RWPE2 (cell line): Measurements from ENCODE around the gene THRB.

Experiments
- ATAC-seq: fragments of 200-7000 bp; cut with Tn5 transposase; 3 replicates; pipeline ENCODE4 v1.9.1; 2021; ENCODE audit warnings: low read depth
- DNase-seq: peaks from one replicate; pipeline ENCODE4 v3.0.0-alpha.2; 2020; ENCODE audit warnings: low spot score
- H3K27ac ChIP-seq: fragments of 450-650 bp; 2 replicates; pipeline ENCODE4 v1.5.1; 2017; ENCODE audit warnings: mild to moderate bottlenecking; ENCODE audit not compliant: poor library complexity, severe bottlenecking
- H3K27me3 ChIP-seq: fragments of 250-450 bp; sonication (Bioruptor Pico); 2 replicates; pipeline ENCODE4 v1.5.1; 2021; ENCODE audit warnings: mild to moderate bottlenecking, moderate library complexity; ENCODE audit not compliant: insufficient read depth, poor library complexity, severe bottlenecking
- H3K36me3 ChIP-seq: fragments of 250-450 bp; sonication (Bioruptor Pico); 2 replicates; pipeline ENCODE4 v1.5.1; 2020; ENCODE audit warnings: low read depth, mild to moderate bottlenecking, moderate library complexity
- H3K4me1 ChIP-seq: fragments of 250-450 bp; sonication (Bioruptor Pico); 2 replicates; pipeline ENCODE4 v1.5.1; 2021; ENCODE audit warnings: mild to moderate bottlenecking, moderate library complexity; ENCODE audit not compliant: insufficient read depth, poor library complexity, severe bottlenecking
- H3K4me3 ChIP-seq: fragments of 250-450 bp; sonication (Bioruptor Pico); 2 replicates; pipeline ENCODE4 v1.5.1; 2021; ENCODE audit warnings: mild to moderate bottlenecking, moderate library complexity; ENCODE audit not compliant: severe bottlenecking
- H3K9me3 ChIP-seq: fragments of 250-450 bp; sonication (Bioruptor Pico); 2 replicates; pipeline ENCODE4 v1.5.1; 2021; ENCODE audit warnings: mild to moderate bottlenecking, moderate library complexity; ENCODE audit not compliant: severe bottlenecking
- TF ChIP-seq, protein P1 (sequence below): fragments of 450-650 bp; IDR thresholded peaks from one replicate; pipeline ENCODE4 v1.5.1; 2017; ENCODE audit warnings: mild to moderate bottlenecking, moderate library complexity; ENCODE audit not compliant: poor library complexity, severe bottlenecking

The THRB gene

DNA sequence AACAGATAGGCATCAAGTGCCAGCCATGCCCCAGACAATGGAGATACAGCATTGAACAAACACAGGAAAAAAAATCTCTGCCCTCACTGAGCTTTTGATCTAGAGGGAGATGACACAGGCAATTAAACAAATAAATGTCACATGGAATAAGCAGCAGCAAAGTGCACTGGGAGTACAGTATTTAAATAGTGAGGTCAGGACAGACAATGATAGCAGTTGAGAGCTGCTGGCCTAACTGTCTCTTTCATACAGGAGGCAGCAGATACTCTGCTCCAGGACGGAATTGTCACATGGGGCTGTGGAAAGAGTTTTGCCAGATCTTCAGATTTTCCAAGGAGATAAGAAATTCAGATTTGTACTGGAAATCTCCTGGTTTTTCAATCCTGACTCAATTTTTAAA lies 241.3 kb downstream of the THRB start:
- no peak overlapping the region for H3K4me3 ChIP-seq
- TF ChIP-seq, protein P1, sequence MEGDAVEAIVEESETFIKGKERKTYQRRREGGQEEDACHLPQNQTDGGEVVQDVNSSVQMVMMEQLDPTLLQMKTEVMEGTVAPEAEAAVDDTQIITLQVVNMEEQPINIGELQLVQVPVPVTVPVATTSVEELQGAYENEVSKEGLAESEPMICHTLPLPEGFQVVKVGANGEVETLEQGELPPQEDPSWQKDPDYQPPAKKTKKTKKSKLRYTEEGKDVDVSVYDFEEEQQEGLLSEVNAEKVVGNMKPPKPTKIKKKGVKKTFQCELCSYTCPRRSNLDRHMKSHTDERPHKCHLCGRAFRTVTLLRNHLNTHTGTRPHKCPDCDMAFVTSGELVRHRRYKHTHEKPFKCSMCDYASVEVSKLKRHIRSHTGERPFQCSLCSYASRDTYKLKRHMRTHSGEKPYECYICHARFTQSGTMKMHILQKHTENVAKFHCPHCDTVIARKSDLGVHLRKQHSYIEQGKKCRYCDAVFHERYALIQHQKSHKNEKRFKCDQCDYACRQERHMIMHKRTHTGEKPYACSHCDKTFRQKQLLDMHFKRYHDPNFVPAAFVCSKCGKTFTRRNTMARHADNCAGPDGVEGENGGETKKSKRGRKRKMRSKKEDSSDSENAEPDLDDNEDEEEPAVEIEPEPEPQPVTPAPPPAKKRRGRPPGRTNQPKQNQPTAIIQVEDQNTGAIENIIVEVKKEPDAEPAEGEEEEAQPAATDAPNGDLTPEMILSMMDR: no peak
- no peaks in the 10 kb centered on the region for H3K36me3 ChIP-seq
- no peaks in the 10 kb centered on the region for H3K9me3 ChIP-seq
- peaks cover 3% of the 10 kb centered on the region for H3K4me1 ChIP-seq
- no peak overlapping the region for H3K27ac ChIP-seq
- DNase-seq (no peak), ATAC-seq (no peak)
- H3K27me3 ChIP-seq: no peaks in the 10 kb centered on the region

DNA sequence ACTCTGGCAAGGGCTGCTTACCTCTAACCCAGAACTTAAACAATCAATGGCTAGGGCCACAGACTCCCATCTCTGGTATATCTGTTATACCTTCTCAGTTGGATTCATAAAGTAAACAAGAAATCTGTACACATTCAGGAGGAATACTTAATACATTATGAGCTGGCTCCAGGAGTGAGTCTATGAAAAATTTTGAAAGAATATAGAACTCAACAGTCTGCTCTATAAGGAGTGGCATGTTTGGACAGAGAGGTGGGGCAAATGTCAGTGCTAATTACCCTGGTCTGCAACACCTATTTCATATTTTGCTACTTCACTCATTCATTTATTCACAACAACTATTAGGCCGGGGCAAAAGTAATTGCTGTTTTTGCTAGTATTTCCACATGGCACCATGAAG lies 245.1 kb downstream of the THRB start:
- H3K27ac ChIP-seq: no peak overlapping the region
- H3K9me3 ChIP-seq: no peaks in the 10 kb centered on the region
- ATAC-seq (no peak), DNase-seq (no peak)
- H3K4me3 ChIP-seq: no peak overlapping the region
- H3K4me1 ChIP-seq: peaks cover 1% of the 10 kb centered on the region
- TF ChIP-seq, protein P1: no peak
- no peaks in the 10 kb centered on the region for H3K27me3 ChIP-seq
- no peaks in the 10 kb centered on the region for H3K36me3 ChIP-seq

DNA sequence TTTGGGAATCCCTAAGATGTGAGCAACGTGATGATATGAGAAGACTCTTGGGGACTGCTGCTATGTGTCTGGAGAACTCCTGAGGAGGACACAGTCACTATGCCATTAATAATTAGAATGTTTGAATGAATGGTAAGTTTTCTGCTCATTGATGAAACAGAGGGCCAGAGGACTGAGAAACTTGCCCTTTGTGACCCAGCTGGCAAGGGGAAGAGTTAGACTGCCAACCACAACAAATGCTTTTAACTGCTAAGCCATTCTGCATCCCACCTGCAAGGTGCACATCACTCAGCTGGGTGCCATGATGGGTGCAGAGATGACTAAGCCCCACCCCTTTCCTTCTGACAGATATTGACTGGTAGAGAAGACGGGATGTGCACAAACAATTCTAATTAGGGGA lies 249.6 kb downstream of the THRB start:
- Histone ChIP-seq H3K27ac (no peak overlapping the region), H3K4me1 (peaks cover 10% of the 10 kb centered on the region), H3K36me3 (no peaks in the 10 kb centered on the region), H3K27me3 (no peaks in the 10 kb centered on the region), H3K9me3 (no peaks in the 10 kb centered on the region), H3K4me3 (no peak overlapping the region)
- TF ChIP-seq, protein P1: no peak
- DNase-seq (no peak), ATAC-seq (no peak)

DNA sequence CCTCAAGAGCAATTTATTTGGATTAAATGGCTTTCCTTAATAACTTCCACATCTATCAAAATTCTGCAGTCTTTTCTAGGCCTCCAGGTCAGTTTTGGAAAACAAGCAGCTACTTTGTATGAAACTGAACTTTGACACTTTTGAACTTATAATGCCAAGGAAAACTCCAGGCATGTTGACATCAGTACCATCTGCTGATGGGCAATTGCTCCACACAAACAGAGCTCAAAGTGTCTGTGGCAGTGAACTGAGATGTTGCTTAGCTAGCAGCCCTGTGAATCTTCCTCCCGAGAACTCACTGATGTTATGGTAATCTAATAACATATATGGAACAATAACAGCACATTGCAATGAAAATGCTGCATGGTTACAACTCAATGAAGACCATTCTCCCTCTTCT lies 250.2 kb downstream of the THRB start:
- Histone ChIP-seq H3K4me3 (no peak overlapping the region), H3K27ac (no peak overlapping the region), H3K27me3 (no peaks in the 10 kb centered on the region), H3K36me3 (no peaks in the 10 kb centered on the region), H3K4me1 (peaks cover 10% of the 10 kb centered on the region), H3K9me3 (no peaks in the 10 kb centered on the region)
- no peak for ATAC-seq
- TF ChIP-seq, protein P1: no peak
- DNase-seq: no peak

DNA sequence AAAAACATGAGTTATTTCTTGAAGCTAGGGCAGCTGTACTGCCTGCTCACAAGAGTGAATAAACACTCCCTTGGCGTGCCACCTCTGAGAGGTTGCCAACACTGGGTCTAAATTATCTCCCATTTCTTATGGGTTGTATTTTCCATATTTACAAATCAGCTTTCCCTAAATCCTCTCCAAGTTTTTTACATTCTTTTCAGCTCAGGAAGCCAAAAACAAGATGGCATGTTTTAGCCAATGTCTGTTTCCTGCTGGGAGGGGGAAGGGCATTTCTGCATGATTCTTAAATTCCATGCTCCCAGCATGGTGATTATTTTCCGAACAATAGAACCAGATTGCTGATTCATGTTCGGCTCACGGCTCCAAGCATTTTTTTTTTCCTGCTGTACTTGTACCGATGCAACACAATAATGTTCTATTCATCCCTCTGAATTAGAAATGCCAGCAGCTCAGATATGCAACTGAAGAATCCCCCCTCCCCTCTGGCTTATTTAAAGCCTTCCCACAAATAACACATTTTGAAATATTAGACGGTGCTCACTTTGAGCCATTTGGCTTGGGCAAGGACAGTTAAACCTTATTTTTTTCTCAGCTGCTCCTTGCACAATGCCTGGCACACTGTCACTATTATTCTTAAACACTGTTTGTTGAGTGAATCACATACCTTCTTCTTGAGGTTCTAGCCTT lies 252.5 kb downstream of the THRB start:
- no peak overlapping the region for H3K4me3 ChIP-seq
- H3K27me3 ChIP-seq: no peaks in the 10 kb centered on the region
- DNase-seq: no peak
- no peaks in the 10 kb centered on the region for H3K36me3 ChIP-seq
- ATAC-seq: peak; percentile 64
- TF ChIP-seq, protein P1: no peak
- H3K27ac ChIP-seq: peak overlapping the region; percentile 77
- H3K4me1 ChIP-seq: peaks cover 20% of the 10 kb centered on the region
- H3K9me3 ChIP-seq: no peaks in the 10 kb centered on the region
